Measurements from ENCODE around the gene FFAR1.

FFAR1 gene, protein sequence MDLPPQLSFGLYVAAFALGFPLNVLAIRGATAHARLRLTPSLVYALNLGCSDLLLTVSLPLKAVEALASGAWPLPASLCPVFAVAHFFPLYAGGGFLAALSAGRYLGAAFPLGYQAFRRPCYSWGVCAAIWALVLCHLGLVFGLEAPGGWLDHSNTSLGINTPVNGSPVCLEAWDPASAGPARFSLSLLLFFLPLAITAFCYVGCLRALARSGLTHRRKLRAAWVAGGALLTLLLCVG (N-terminal part only)

DNA sequence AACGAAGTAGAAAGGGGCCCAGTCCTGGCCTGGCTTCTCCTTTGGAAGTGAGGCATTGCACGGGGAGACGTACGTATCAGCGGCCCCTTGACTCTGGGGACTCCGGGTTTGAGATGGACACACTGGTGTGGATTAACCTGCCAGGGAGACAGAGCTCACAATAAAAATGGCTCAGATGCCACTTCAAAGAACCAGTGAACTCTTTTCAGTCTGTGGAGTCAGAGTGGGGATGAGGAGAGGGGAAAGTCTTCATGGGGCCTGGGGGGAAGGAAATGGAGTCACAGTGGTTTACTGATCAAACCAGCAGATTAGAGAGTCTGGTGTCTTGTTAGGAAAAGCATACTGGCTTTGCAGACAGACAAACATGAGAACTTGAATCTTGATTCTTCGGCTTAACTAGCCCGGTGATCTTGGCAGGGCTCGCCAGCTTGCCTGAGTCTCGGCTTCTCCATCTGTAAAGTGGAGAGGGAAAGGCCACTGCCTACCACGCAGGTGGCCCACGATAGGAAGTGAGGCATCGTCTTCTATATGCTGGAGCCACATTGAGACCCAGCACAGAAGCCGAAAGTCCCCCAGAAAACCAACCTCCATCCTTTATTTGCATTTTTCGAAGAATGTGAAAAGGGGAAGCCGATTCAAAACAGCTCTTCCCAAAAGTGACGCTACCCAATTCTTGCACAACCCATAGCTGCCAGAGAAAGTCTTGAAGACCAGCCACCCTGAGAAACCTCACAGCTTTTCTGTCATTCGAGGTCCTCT, at the start of gene FFAR1:
Gene FFAR1 (plus strand): TSS at position 732 of the 759 bp plus-strand sequence. CDS start 3,650 bp downstream, outside the sequence.
- DNase-seq = peak; percentile 68 to 77

- no peak for DNase-seq
Measured at GRCh38 chr19:35297922-35298321, 49.8 kb upstream of the FFAR1 start.

DNA sequence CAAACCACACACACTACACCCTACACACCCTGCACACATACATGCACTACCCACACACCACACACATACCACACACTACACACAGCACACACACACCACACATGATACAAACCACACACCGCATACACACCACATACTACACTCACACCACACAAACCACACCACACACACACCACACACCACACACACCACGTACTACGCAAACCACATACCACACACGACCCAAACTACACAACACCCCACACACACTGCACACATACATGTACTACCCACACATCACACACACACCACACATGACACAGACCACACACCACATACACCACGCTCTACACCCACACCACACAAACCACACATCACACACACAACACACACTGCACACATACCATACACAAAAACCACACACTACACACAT, 49.1 kb upstream of the FFAR1 start:
- no peak for DNase-seq

- no peak for DNase-seq
Measured at GRCh38 chr19:35299523-35300338, 48.0 kb upstream of the FFAR1 start.

DNA sequence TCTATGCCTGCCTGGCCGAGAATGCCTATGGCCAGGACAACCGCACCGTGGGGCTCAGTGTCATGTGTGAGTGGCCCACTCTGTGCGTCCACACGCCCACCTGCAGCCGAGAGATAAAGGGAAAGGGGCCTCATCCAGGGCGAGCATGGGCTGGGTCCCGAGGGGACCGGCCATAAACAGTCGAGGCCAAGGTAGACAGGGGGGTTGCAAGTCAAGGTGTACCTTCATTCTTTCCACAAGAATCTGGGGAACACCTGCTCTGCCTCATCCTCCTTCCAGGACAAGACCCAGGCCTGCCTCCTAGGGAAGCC, 47.4 kb upstream of the FFAR1 start:
- DNase-seq = no peak

DNA sequence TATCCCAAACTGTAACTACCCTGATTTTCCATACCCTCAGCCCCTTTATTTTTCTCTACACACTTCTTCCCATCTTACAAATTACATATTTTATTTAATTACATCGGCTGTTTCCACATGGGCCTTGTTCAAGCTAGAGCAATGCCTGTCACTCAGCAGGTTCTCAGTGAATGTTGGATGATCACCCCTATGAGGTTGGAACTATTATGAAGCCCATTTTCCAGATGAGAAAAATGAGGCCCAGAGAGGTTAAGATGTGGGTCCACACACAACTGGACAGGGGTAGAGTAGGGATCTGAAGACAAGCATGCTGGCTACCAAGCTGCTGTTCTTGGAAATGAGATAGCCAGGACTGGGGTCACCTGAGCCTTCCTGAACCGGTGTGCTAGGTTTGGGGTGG, 45.7 kb upstream of the FFAR1 start:
- DNase-seq = no peak

DNA sequence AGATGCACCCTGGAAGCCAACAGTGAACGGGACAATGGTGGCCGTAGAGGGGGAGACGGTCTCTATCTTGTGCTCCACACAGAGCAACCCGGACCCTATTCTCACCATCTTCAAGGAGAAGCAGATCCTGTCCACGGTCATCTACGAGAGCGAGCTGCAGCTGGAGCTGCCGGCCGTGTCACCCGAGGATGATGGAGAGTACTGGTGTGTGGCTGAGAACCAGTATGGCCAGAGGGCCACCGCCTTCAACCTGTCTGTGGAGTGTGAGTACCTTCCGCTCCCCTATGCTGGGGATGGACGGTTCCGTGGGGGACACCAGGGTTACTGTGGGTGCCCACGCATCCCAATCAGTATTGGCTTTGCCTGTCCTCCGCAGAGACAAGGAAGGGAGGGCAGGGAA, 45.3 kb upstream of the FFAR1 start:
- no peak for DNase-seq

DNA sequence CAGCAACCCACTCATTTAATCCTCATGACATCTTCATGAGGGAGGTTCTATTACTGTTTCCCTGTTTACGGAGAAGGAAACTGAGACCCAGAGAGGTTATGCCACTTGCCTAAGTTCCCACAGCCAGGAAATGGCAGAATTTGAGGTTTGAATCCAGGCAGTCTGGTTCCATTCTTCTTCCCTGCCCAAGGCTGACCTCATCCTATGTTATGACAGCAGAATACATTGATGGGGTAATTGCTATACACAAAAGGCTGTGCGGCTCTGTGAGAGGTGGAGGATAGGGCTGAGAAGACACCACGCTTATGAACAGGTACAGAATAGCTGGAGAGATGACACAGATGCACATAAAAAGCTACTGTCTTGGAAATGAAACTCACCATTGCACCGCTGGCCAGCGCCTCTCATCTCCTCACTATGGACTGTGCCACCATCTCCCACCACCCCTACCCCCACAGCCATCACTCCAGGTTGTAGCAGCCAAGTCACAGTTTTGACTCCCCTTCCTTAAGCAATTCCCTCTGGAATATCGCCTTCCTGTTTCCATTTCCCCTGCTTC, 44.3 kb upstream of the FFAR1 start:
- DNase-seq = no peak

GRCh38 chr19:35304036-35304435, 43.7 kb upstream of the FFAR1 start:
- no peak for DNase-seq

DNA sequence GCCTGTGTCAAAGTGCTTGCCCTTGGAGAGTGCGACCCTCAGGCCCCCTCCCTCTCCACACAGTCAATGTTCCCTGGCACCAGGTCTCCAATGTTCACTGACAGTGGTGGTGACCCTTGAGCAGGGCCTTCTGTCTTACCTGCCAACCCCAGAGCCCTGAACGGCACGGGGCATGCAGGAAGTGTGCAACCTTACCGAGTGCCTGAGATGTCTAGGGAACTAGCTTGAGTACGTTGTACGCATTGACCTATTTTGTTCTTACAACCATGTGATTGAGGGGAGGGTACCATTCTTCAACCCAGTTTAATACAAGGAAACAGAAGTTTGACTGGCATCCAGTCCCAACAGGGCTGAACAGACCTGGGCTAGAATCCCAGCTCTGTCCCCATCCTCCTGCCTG, 42.5 kb upstream of the FFAR1 start:
- no peak for DNase-seq

DNA sequence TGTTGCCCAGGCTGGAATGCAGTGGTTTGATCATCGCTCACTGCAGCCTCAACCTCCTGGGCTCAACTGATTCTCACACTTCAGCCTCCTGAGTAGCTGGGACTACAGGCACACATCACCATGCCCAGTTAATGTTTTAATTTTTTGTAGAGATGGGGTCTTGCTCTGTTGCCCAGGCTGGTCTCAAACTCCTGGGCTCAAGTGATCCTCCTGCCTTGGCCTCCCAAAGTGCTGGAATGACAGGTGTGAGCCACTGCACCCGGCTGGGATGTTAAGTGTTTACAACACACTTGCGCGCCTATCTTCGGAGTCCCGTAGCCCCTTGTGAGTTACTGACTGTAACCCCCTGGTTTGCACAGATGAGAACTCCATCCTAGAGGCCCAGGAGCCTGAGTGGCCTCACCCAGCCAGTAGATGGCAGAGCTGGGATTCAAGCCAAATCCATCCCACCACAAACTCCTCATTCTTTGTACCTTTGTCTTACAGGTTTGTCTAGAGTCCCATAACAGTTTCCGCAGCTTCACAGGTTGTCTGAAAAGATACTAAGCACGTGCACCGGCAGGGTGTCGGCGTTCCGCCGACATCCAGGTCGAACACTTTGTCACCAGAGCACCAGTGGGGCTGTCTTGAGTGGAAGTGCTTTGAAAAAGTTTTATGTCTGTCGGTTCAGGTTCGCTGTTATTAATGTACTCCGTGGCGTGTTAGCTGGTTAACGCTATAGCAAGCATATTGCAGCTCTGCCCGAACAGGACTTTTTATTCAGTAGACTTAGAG, 41.0 kb upstream of the FFAR1 start:
- no peak for DNase-seq

GRCh38 chr19:35307931-35308330, 39.8 kb upstream of the FFAR1 start:
- DNase-seq = no peak

DNA sequence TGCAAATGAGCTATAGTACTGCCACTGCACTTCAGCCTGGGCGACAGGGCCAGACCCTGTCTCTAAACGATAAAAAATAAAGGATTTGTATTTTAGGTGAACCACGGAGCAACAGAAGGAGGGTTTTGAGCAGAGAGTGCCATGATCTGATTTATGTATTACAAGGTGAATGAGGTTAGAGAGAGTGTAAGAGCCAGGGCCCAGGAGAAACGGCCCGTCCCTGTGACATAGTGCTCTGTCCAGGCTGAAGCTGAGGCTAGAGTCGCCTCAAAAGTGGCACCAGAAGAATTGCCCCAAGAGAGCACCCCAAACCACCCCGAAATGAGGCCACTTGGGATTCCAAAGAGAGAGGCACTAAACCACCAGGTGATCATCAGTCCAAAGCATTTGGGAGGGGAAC, 38.8 kb upstream of the FFAR1 start:
- DNase-seq = no peak

DNA sequence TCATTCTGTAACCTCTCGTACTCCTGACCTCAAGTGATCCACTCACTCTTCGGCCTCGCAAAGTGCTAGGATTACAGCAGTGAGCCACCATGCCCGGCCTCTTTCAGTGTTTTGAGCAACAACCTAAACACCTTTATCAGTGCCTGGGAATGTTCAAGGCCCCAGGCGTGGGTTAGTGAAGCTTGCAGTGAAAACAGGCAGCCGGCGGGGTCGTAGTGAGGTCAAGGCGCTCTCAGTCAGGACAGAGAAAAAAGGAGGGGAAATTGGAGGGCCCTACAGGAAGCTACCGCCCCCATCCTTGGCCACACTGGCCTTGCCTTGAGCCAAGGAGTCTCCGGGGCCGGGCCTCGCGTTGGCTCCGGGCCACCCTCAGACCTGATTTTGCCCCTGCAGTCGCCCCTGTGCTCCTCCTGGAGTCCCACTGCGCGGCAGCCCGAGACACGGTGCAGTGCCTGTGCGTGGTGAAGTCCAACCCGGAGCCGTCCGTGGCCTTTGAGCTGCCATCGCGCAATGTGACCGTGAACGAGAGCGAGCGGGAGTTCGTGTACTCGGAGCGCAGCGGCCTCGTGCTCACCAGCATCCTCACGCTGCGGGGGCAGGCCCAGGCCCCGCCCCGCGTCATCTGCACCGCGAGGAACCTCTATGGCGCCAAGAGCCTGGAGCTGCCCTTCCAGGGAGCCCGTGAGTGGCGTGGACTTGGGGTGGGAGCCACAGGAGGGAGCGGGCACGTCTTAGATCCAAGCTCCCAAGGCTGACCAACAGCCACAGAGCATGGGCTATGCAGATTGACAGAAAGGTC, 38.0 kb upstream of the FFAR1 start:
- DNase-seq = no peak

DNA sequence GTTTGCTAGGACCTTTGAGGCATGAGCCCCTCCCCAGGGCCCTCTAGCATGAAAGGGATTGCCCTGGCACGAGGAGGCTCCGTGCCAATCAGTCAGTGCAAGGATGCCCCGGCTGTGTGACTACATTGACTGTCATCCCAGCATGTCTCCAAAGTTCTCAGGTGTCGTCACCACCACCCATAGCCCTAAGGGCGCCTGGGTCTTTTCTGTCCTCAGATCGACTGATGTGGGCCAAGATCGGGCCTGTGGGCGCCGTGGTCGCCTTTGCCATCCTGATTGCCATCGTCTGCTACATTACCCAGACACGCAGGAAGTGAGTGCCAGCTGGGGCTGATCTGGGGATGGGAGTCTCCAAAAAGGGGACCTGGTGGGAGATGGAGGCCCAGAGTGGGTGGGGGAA, 37.4 kb upstream of the FFAR1 start:
- DNase-seq = no peak

DNA sequence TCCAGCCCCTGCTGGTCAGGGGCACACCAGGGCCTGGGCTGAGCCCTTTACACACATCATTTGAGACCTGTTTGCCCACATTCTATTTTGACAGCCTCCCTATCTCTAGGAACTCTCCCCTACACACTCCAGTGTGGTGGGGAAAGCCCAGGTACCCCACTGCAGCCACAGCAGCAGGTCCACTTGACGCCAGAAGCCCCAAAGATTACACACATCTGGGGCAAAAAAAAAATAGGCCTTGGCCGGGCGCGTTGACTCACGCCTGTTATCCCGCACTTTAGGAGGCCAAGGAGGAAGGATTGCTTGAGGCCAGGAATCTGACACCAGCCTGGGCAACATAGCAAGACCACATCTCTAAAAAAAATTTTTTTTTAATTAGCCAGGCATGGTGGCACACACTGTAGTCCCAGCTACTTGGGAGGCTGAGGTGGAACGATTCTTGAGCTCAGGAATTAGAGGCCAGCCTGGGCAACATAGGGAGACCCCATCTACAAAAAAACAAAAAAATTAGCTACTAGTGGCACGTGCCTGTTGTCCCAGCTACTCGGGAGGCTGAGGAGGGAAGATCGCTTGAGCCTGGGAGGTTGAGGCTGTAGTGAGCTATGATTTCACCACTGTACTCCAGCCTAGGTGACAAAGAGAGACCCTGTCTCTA, 36.8 kb upstream of the FFAR1 start:
- no peak for DNase-seq

- DNase-seq = no peak
Measured at GRCh38 chr19:35311901-35312665, 35.6 kb upstream of the FFAR1 start.

GRCh38 chr19:35313587-35313986, 34.1 kb upstream of the FFAR1 start:
- no peak for DNase-seq

- no peak for DNase-seq
Measured at GRCh38 chr19:35314031-35314430, 33.7 kb upstream of the FFAR1 start.

- DNase-seq = no peak
Measured at GRCh38 chr19:35314858-35315470, 32.7 kb upstream of the FFAR1 start.

Data from CD4-positive, alpha-beta T cell treated with Interleukin-4 for 1 hour (primary cell).